ENCODE measurements around the gene NTM.

GRCh38 chr11:131460931-131461330, 90.5 kb downstream of the NTM start:
- TF ChIP-seq CTCF (IDR thresholded peaks at IDR 0.05 in 2 of 3, conservative IDR thresholded peaks at IDR 0.05 in 1 of 3; ENCODE audit: borderline replicate concordance in 1 of 3, insufficient read depth in 1 of 3, low read depth in 2 of 3, low read length in 2 of 3) (no peak), SP1 (IDR thresholded peaks at IDR 0.05; ENCODE audit: low read depth) (no peak), SIN3A (IDR thresholded peaks at IDR 0.05; ENCODE audit: low read depth) (no peak), YY1 (IDR thresholded peaks at IDR 0.05; ENCODE audit: extremely low read depth, insufficient replicate concordance, low read depth, low read length) (no peak), RAD21 (IDR thresholded peaks at IDR 0.05; ENCODE audit: low read depth) (no peak), POLR2A (IDR thresholded peaks at IDR 0.05; ENCODE audit: borderline replicate concordance, extremely low read depth, insufficient read depth, insufficient read length) (no peak), REST (IDR thresholded peaks at IDR 0.05; ENCODE audit: low read depth) (no peak), FOSL1 (IDR thresholded peaks at IDR 0.05; ENCODE audit: low read depth) (no peak), MAX (IDR thresholded peaks at IDR 0.05) (no peak), POLR2AphosphoS5 (IDR thresholded peaks at IDR 0.05; ENCODE audit: low read depth, low read length) (no peak), EGR1 (IDR thresholded peaks at IDR 0.05; ENCODE audit: low read depth) (no peak), EZH2phosphoT487 (IDR thresholded peaks at IDR 0.05; ENCODE audit: borderline replicate concordance) (no peak), EZH2 (IDR thresholded peaks at IDR 0.05) (no peak)

Data from HCT116 (cell line).